GM18861 (cell line): ENCODE data around the gene SLC9C1.

Source experiments
- ATAC-seq: cut with Tn5 transposase; IDR thresholded peaks from one replicate; pipeline ENCODE4 v1.9.1; 2021; ENCODE audit not compliant: unreplicated experiment

The SLC9C1 gene

DNA sequence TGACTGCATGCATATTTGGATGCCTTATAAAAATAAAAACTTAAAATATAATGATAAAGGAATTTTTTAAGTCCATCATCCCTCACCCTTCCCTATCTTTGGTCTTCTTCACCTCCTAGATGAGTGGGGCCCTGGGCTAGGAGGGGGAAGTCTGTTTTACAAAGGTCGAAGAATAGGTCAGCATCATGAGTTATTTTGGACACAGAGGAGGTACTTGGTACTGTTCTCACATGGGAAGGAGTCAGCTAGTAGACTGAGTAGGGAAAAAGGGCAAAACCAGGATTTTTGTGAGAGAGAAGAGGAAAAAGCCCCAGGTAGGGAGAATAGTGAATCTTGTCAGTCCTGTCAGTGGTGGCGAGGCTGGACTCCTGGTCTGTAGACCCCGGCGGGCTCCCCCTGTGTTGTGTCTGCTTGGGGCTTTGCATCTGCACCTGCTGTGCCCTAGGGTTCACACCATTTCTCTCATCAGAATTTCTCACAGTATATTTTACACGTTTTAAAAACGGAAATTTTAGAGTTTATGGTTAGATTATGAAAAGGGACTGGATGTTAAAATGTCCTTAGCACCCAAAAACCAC lies 178.1 kb downstream of the SLC9C1 start:
- no peak for ATAC-seq

DNA sequence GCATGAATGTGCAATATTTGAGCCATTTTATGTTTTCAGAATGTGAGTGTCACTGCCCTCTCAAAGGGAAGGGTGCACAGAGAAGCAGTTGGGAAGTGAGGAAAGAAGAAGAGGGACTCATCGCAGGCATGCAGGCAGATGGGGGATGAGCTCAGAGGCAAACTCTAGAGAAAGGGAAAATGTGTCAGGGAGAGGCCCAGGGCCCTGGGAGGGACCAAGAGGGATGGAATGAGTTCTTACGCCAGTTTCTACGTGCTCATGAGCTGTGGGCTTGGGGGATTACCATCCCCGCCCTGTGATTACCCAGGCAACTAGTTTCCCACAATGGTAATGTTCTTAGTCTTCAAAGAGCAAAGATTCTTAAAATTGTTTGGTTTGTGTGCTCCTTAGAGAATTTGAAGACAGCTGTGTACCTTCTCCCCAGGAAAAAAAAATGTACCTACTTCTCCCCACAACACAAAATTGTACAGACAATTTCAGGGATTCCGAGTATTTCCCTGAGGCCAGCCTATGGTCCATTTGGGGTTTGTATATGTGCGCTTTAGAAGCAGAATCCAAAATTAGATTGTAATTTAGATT lies 178.8 kb downstream of the SLC9C1 start:
- ATAC-seq = peak; percentile 33

GRCh38 chr3:112114576-112115160 lies 179.3 kb downstream of the SLC9C1 start:
- ATAC-seq = no peak

- peak; percentile 42 for ATAC-seq
Observed at GRCh38 chr3:112111785-112112402, 182.1 kb downstream of the SLC9C1 start.

- no peak for ATAC-seq
Observed at GRCh38 chr3:112109322-112109721, 184.7 kb downstream of the SLC9C1 start.

- ATAC-seq = no peak
Observed at GRCh38 chr3:112104774-112105173, 189.2 kb downstream of the SLC9C1 start.

DNA sequence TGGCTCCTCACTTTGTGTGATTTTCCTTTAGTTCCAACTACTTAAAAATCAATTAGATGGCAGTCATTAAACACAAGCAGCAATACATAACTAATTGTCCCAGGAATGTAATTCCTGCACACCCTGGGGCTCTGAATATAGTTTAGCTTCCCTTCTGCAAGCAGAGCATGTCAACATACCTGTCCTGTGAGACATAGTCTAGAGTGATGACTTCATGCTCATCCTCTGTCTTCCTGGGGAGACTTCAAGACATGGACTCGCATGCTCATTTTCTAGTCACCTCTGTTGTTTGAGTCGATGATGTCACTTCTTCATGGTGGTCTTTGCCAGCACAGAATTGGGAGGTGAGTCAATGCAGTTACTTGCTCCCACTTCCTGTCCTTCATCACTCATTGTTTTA lies 192.1 kb downstream of the SLC9C1 start:
- ATAC-seq = no peak

DNA sequence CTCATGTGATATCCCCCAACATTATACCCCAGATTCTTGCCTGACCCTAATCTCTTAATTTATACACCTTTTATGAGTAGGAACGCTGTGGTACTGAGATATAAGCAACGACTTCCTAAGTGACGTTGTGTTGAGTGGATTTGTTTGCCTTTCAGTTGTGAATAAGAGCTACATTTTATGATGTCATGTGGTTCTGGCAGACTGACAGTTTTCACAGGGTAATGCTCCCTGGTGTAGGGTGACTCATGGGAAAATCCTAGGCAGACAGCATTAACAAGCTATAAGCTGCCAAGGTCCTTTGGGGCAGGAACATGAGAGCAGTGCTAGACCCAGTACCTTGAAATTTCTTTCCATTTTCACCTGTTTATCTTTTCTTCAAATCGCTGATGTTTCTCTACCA lies 196.6 kb downstream of the SLC9C1 start:
- no peak for ATAC-seq

DNA sequence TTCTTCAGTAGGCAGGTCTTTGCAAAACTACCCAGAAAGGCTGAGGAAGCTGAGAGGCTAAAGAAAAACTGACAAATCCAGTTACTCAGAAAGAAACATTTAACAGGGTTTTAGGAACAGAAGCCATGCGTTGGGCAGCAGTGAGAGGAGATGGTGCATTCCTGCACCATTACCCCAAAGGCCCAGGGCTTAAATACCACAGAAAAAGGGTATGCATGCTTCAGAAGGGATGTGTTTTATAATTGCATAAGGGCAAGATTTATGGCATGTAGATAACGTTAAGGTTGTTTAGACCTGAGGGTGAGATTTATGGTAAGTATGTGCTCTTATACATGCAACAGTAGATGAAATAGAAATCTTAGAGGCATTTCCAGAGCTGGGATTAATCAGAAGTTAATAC lies 197.8 kb downstream of the SLC9C1 start:
- ATAC-seq = no peak

DNA sequence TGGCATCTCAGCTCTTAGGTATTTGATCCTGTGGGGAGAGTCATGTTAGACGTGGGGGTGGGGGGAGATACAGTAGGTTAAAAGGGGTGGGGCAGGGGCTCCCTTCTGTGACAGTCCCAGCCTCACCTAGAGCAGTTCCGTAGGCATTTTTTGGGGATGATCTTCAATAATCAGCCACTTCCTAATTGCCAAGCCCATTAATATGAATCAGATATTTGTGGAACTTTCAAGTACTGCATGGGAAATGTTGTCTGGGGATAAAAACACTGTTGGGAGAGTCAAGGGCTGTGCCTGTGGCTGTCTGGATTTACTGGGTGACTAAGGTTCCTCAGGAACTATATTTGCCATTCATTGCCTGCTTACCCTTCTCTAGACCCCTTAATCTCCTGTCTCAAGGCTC lies 198.3 kb downstream of the SLC9C1 start:
- no peak for ATAC-seq

GRCh38 chr3:112093180-112093522 lies 200.9 kb downstream of the SLC9C1 start:
- no peak for ATAC-seq

GRCh38 chr3:112092496-112093179 lies 201.4 kb downstream of the SLC9C1 start:
- no peak for ATAC-seq

DNA sequence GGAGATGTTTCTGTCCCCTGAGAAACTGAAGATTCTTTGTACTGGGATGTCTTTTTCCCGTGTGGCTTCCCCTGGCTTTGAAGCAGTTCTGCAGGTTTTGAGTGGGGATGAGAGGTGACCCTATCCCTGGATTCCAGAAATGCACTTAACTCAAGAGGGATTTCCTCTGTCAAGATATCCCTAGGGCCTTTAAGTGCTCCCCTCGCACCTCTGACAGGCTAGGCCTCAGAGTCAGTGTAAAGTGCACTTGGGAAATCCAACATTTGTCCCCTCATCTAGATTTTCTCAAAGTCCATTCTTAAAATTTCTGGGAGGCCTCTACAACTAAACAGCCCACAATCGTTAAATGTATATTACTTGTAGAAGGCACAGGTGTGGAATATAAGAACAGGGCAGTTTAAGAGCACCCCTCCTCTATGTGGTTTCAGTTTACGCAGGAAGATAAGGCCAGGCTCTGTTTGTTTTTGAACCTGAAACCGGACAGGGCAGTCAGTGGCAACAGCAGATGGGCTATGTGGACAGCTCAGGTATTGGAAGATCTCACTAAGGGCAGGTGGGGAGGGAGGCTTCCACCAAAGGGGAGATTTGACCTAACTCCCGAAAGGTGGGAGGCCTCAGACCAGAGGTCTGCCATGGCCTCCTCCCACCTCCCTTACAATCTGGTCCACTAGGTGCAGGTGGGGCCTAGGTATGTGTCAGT lies 203.0 kb downstream of the SLC9C1 start:
- ATAC-seq = no peak
